HCT116 (cell line): ENCODE data around the gene TTYH1.

Experiments used
- ATF3 ChIP-seq: IDR thresholded peaks from 2 replicates; pipeline ENCODE4 v1.6.1; 2012
- CEBPB ChIP-seq: IDR thresholded peaks from 2 replicates; pipeline ENCODE4 v1.6.1; 2012; ENCODE audit warnings: low read depth
- CTCF ChIP-seq, 3 experiments: fragments of 200-600 bp in 1 of 3; sonication (generic) in 1 of 3; IDR thresholded peaks in 2 of 3; conservative IDR thresholded peaks in 1 of 3; 2 replicates each; pipeline ENCODE4 v1.5.1; 2012 to 2017; ENCODE audit warnings: low read depth in 2 of 3, low read length in 2 of 3, antibody characterized with exemption in 1 of 3, borderline replicate concordance in 1 of 3, control low read depth in 1 of 3, mild to moderate bottlenecking in 1 of 3, mixed read lengths in 1 of 3, mixed run types in 1 of 3, moderate library complexity in 1 of 3; ENCODE audit not compliant: insufficient read depth in 1 of 3
- POLR2A ChIP-seq: IDR thresholded peaks from 2 replicates; pipeline ENCODE4 v1.7.0; 2011; ENCODE audit warnings: borderline replicate concordance; ENCODE audit not compliant: insufficient read depth, insufficient read length; ENCODE audit errors: extremely low read depth
- POLR2AphosphoS5 ChIP-seq: IDR thresholded peaks from 2 replicates; pipeline ENCODE4 v1.6.1; 2011; ENCODE audit warnings: mild to moderate bottlenecking, low read depth, low read length, moderate library complexity

- no peak for TF ChIP-seq POLR2A
- no peak for TF ChIP-seq CEBPB
- TF ChIP-seq CTCF (IDR thresholded peaks at IDR 0.05 in 2 of 3, conservative IDR thresholded peaks at IDR 0.05 in 1 of 3; ENCODE audit: borderline replicate concordance in 1 of 3, insufficient read depth in 1 of 3, low read depth in 2 of 3, low read length in 2 of 3) = no peak
- no peak for TF ChIP-seq POLR2AphosphoS5
- TF ChIP-seq ATF3 = no peak
Measured at GRCh38 chr19:54431255-54431838, 16.1 kb downstream of the TTYH1 start.
